C4-2B (cell line): ENCODE measurements around the gene CHAC1.

Experiments used
- CTCF ChIP-seq: fragments of 450-650 bp; conservative IDR thresholded peaks from 2 replicates; pipeline ENCODE4 v1.5.1; 2017; ENCODE audit warnings: mild to moderate bottlenecking
- ZFX ChIP-seq: fragments of 450-650 bp; IDR thresholded peaks from 2 replicates; pipeline ENCODE4 v1.6.1; 2017

- TF ChIP-seq CTCF (no peak), ZFX (no peak)
These were observed 19.8 kb upstream of the CHAC1 start for GRCh38 chr15:40933517-40933902.
